GM12878 (cell line): ENCODE measurements around the gene EPO. TPM values are rescaled to one million over a fixed set of nuclear protein-coding genes. Genes with fewer than 3 reads are reported as not detected.

ENCODE experiments used
- ASH2L ChIP-seq: fragments of 300-600, 200-600 bp; sonication (generic); IDR thresholded peaks from 2 replicates; pipeline ENCODE4 v1.6.1; 2017; ENCODE audit warnings: low read depth, mild to moderate bottlenecking, borderline replicate concordance
- BACH1 ChIP-seq: fragments of 450-650 bp; IDR thresholded peaks from 2 replicates; pipeline ENCODE4 v1.6.1; 2017; ENCODE audit warnings: mild to moderate bottlenecking, borderline replicate concordance
- CBX3 ChIP-seq: fragments of 200-600 bp; sonication (generic); IDR thresholded peaks from 2 replicates; pipeline ENCODE4 v1.6.1; 2016; ENCODE audit warnings: low read depth, borderline replicate concordance
- CREM ChIP-seq: IDR thresholded peaks from 2 replicates; pipeline ENCODE4 v1.6.1; 2014; ENCODE audit warnings: antibody characterized with exemption, low read depth
- E2F4 ChIP-seq: IDR thresholded peaks from 2 replicates; pipeline ENCODE4 v1.6.1; 2012; ENCODE audit warnings: low read depth, low read length, improper control_type of control experiment
- E2F8 ChIP-seq: fragments of 450-650 bp; IDR thresholded peaks from 2 replicates; pipeline ENCODE4 v1.6.1; 2018; ENCODE audit warnings: mild to moderate bottlenecking, low read depth, moderate library complexity; ENCODE audit not compliant: partially characterized antibody
- ELK1 ChIP-seq: IDR thresholded peaks from 2 replicates; pipeline ENCODE4 v1.6.1; 2012; ENCODE audit warnings: low read depth, low read length, improper control_type of control experiment
- IKZF1 ChIP-seq: fragments of 450-650 bp; conservative IDR thresholded peaks from 2 replicates; pipeline ENCODE4 v1.6.1; 2017; ENCODE audit warnings: antibody characterized with exemption, mild to moderate bottlenecking
- LARP7 ChIP-seq: fragments of 450-650 bp; IDR thresholded peaks from 2 replicates; pipeline ENCODE4 v1.6.1; 2017; ENCODE audit warnings: mild to moderate bottlenecking
- NFXL1 ChIP-seq: fragments of 450-650 bp; IDR thresholded peaks from 2 replicates; pipeline ENCODE4 v1.6.1; 2017; ENCODE audit warnings: antibody characterized with exemption, mild to moderate bottlenecking, borderline replicate concordance
- PAX5 ChIP-seq: IDR thresholded peaks from 2 replicates; pipeline ENCODE4 v1.6.1; 2011; ENCODE audit warnings: low read depth, low read length, borderline replicate concordance
- RAD21 ChIP-seq: IDR thresholded peaks from 2 replicates; pipeline ENCODE4 v1.6.1; 2011; ENCODE audit warnings: mild to moderate bottlenecking, low read depth, low read length, moderate library complexity; ENCODE audit not compliant: insufficient read depth
- SMAD1 ChIP-seq: fragments of 450-650 bp; IDR thresholded peaks from 2 replicates; pipeline ENCODE4 v1.6.1; 2018; ENCODE audit warnings: mild to moderate bottlenecking, low read depth; ENCODE audit not compliant: partially characterized antibody
- SPI1 ChIP-seq: IDR thresholded peaks from 2 replicates; pipeline ENCODE4 v1.6.1; 2011; ENCODE audit warnings: low read depth, mild to moderate bottlenecking, low read length, moderate library complexity, borderline replicate concordance; ENCODE audit not compliant: insufficient read depth
- SUZ12 ChIP-seq: fragments of 200-600 bp; sonication (generic); IDR thresholded peaks from one replicate; pipeline ENCODE4 v1.6.1; 2018; ENCODE audit warnings: antibody characterized with exemption, mild to moderate bottlenecking; ENCODE audit not compliant: unreplicated experiment
- TBL1XR1 ChIP-seq: IDR thresholded peaks from 2 replicates; pipeline ENCODE4 v1.6.1; 2012; ENCODE audit warnings: low read depth, low read length, improper control_type of control experiment
- USF1 ChIP-seq: IDR thresholded peaks from 2 replicates; pipeline ENCODE4 v1.6.1; 2011; ENCODE audit warnings: borderline replicate concordance, low read depth, mild to moderate bottlenecking, moderate library complexity, mixed read lengths, low read length; ENCODE audit not compliant: insufficient read depth; ENCODE audit errors: extremely low read length
- YBX1 ChIP-seq: fragments of 450-650 bp; IDR thresholded peaks from 2 replicates; pipeline ENCODE4 v1.6.1; 2016; ENCODE audit warnings: antibody characterized with exemption
- YY1 ChIP-seq: IDR thresholded peaks from 2 replicates; pipeline ENCODE4 v1.6.1; 2011; ENCODE audit warnings: low read depth, mild to moderate bottlenecking, low read length
- ZBTB4 ChIP-seq: fragments of 450-650 bp; formaldehyde crosslinking; IDR thresholded peaks from 2 replicates; pipeline ENCODE4 v1.4.0; 2022; ENCODE audit warnings: mild to moderate bottlenecking, moderate library complexity
- polyA plus RNA-seq, 11 experiments: library from polyadenylated mRNA; depleted of rRNA in 4 of 11; unstranded in 6 of 11; stranded (reverse) in 5 of 11; fragments of >200 nt; fragmentation: Nextera tagmentation in 4 of 11; fragmentation: Illumina TruSeq in 1 of 11; extraction: Ambion mirVana in 4 of 11; extraction: Trizol in 1 of 11; gene quantifications; 1 replicate in 1 of 11; 2 replicates in 10 of 11; pipeline versions ENCODE4 v1.2.1 to v1.2.3, GENCODE V29; 2011 to 2016; ENCODE audit warnings: inconsistent platforms in 2 of 11, missing spikeins in 2 of 11, low read depth in 1 of 11
- total RNA-seq, 4 experiments: library from RNA; depleted of rRNA in 3 of 4; stranded (reverse); fragments of >200 nt in 3 of 4; fragmentation: Illumina TruSeq in 1 of 4; extraction: Trizol in 1 of 4; gene quantifications; 2 replicates each; pipeline versions ENCODE4 v1.2.1 to v1.2.3, GENCODE V29; 2013 to 2021

The EPO gene
- total and polyA plus RNA-seq, 10 of the 15 experiments (the other 5 are each of a cell fraction or from before 2014, with no cell fraction given): 0.06 to 0.19 TPM; not detected in 8

- TF ChIP-seq E2F4: peak; percentile 62
- no peak for TF ChIP-seq CBX3
- no peak for TF ChIP-seq USF1
- no peak for TF ChIP-seq SPI1
- TF ChIP-seq BACH1: no peak
- no peak for TF ChIP-seq ZBTB4 (CRISPR knock-in tag)
- TF ChIP-seq SMAD1: no peak
- no peak for TF ChIP-seq YBX1
- peak; percentile 83 for TF ChIP-seq RAD21
- no peak for TF ChIP-seq TBL1XR1
- TF ChIP-seq YY1: peak; percentile 57; the same call in 1 of the 2 replicates
- no peak for TF ChIP-seq ELK1
- TF ChIP-seq NFXL1: no peak
- TF ChIP-seq LARP7: no peak
- no peak for TF ChIP-seq ASH2L
- peak; percentile 32; the same call in 1 of the 2 replicates for TF ChIP-seq CREM
- peak; percentile 40 for TF ChIP-seq E2F8
- TF ChIP-seq PAX5: no peak
- TF ChIP-seq IKZF1: peak; percentile 25; the same call in 1 of the 2 replicates
- no peak for TF ChIP-seq SUZ12
Measured at GRCh38 chr7:100691676-100692577, 28.3 kb upstream of the EPO start (continued).
